Measurements from ENCODE around the gene HMCN1. TPM values are rescaled to one million over a fixed set of nuclear protein-coding genes. Genes with fewer than 3 reads are reported as not detected.

Gene HMCN1
- total and polyA plus RNA-seq, 4 donors, result 10.6 to 20.0 (median 16.8) TPM

DNA sequence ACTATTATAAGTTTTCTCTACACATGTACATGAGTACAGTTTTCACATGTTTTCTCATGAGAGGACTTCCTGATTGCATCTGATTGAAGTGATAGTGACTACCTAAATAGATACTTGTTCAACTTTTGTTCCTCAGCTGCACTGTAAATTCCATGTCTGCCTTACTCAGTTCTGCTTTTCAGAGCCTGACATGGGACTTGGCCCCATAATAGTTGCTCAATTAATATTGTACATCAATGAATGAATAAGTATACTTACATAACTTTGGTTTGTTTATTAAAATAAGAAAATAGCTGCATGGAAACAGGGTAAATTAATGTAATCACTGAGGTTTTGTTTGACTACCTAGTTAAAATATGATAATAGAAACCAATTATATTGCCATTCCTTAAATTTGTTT, 78.7 kb downstream of the HMCN1 start:
- Histone ChIP-seq H3K27me3 (ENCODE audit: control insufficient read depth, insufficient read depth, low read length) (no peaks in the 10 kb centered on the region), H3K27ac (ENCODE audit: low read depth, low read length) (no peak overlapping the region), H3K9me3 (ENCODE audit: control insufficient read depth, insufficient read depth, low read length) (no peaks in the 10 kb centered on the region), H3K4me3 (ENCODE audit: low read depth, low read length) (no peak overlapping the region), H3K36me3 (ENCODE audit: control insufficient read depth, insufficient read depth, low read length) (no peaks in the 10 kb centered on the region), H3K4me1 (ENCODE audit: control insufficient read depth, insufficient read depth, low read length) (no peaks in the 10 kb centered on the region)
- no peak for DNase-seq (ENCODE audit: low read depth in 4 of 6, low spot score in 6 of 6)

DNA sequence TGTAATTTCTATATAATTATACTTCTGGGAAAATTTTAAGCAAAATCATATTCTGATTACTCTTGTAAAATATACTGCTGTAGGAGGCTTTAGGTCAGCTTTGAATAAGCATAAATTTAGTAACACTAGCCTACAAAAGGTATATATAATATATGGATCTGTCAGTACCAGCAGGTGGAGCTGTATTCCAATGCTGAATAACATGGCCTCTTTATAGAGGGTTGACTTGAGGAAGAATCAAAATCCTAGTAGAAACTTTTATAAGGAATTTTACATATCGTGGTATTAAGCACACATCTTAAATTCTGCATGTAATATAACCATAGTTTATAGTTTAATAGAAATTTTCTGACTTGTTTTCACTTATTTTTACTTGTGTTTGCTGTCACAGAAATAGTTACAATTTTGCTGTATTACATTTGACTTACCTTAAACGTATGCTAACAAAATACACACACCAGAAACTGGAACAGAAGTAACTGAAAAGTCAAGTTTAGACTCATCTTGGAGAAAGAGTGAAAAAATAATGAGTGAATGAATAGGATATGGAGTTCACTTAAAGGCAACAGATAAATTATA, 79.3 kb downstream of the HMCN1 start:
- no CpG with 5 or more reads among the region's 2 CpGs for WGBS (ENCODE audit: insufficient coverage)

DNA sequence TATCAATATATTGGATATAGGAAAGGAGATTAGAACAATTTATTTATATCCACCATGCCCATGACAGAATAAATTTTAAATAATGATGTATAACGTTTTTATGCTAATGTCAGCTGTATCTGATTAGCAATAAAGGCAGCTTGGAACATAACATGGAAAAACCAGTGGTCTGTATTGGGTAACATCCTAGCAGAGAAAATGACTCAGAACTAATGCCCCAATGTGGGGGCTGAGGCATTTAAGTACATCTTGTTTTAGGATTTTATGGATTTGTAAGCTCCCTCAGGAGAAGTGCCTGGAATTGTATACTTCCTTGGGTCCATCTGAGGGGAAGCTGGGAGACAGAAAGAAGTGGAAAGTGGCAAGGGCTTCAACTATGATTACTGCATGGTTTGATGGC, 82.3 kb downstream of the HMCN1 start:
- no CpG with 5 or more reads among the region's 1 CpG for WGBS (ENCODE audit: insufficient coverage)
- Histone ChIP-seq H3K4me1 (ENCODE audit: control insufficient read depth, insufficient read depth, low read length) (no peaks in the 10 kb centered on the region), H3K9me3 (ENCODE audit: control insufficient read depth, insufficient read depth, low read length) (no peaks in the 10 kb centered on the region), H3K27ac (ENCODE audit: low read depth, low read length) (no peak overlapping the region), H3K27me3 (ENCODE audit: control insufficient read depth, insufficient read depth, low read length) (no peaks in the 10 kb centered on the region), H3K4me3 (ENCODE audit: low read depth, low read length) (no peak overlapping the region), H3K36me3 (ENCODE audit: control insufficient read depth, insufficient read depth, low read length) (no peaks in the 10 kb centered on the region)
- DNase-seq (ENCODE audit: low read depth in 4 of 6, low spot score in 6 of 6), result no peak

More for the DNA sequence above, 79.3 kb downstream of the HMCN1 start:
- no peaks in the 10 kb centered on the region for H3K27me3 ChIP-seq (ENCODE audit: control insufficient read depth, insufficient read depth, low read length)
- no peak overlapping the region for H3K4me3 ChIP-seq (ENCODE audit: low read depth, low read length)
- H3K36me3 ChIP-seq (ENCODE audit: control insufficient read depth, insufficient read depth, low read length), result no peaks in the 10 kb centered on the region
- peak in 3 of 6 donors; percentile 7 to 74 (median 66) for DNase-seq (ENCODE audit: low read depth in 4 of 6, low spot score in 6 of 6)
- no peaks in the 10 kb centered on the region for H3K4me1 ChIP-seq (ENCODE audit: control insufficient read depth, insufficient read depth, low read length)
- no peak overlapping the region for H3K27ac ChIP-seq (ENCODE audit: low read depth, low read length)
- no peaks in the 10 kb centered on the region for H3K9me3 ChIP-seq (ENCODE audit: control insufficient read depth, insufficient read depth, low read length)

DNA sequence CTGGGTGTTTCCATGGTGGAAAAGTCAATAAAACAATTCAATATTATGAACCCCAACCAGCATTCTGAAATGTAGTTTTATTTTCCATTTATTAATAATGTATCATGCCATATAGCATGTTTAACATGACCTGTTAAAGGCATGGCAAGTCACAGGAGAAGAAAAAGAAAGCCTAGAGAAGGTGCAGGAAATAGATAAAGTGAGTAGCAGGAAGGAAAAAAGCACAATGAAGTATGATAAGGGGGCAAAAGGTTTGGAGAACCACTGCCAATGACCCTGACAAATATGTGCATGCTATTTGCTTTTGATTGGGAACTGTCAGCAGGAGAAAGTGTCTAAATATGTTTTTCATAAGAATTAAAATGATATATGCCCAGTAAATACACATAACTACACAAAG, 85.6 kb downstream of the HMCN1 start:
- H3K9me3 ChIP-seq (ENCODE audit: control insufficient read depth, insufficient read depth, low read length), result no peaks in the 10 kb centered on the region
- no peak overlapping the region for H3K4me3 ChIP-seq (ENCODE audit: low read depth, low read length)

DNA sequence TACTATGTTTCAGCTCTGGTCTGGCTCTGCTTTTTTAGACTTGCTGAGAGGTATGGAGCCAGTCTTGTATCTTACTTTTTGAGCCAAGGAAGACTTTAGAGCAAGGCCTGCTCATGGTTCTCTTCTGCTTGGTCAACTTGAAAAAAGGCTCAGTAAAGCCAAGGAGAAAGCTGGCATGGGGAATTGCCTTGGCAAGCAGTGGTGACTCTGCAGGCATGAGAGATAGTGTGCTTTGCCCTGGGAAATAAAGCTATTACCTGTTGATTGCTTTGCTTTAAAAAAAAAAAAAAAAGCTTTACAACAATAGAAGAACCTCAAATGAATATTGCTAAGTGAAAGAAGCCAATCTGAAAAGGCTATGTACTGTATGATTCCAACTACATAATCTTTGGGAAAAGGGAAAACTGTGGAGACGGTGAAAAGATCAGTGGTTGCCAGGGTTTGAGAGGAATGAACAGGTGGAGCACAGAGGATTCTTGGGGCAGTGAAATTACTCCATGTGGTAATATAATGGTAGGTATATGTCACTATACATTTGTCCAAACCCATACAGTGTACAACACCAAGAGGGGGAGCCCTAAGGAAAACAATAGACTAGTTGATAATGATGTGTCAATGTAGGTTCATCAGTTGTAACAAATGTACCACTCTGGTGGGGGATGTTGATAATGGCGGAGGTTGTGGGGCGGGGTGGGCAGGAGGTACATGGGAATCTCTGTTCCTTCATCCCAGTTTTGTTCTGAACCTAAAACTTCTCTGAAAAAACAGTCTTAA, 87.6 kb downstream of the HMCN1 start:
- DNase-seq (ENCODE audit: low read depth in 4 of 6, low spot score in 6 of 6), result no peak
- no CpG with 5 or more reads among the region's 3 CpGs for WGBS (ENCODE audit: insufficient coverage)
- no peaks in the 10 kb centered on the region for H3K4me1 ChIP-seq (ENCODE audit: control insufficient read depth, insufficient read depth, low read length)
- no peaks in the 10 kb centered on the region for H3K9me3 ChIP-seq (ENCODE audit: control insufficient read depth, insufficient read depth, low read length)
- no peaks in the 10 kb centered on the region for H3K27me3 ChIP-seq (ENCODE audit: control insufficient read depth, insufficient read depth, low read length)
- H3K4me3 ChIP-seq (ENCODE audit: low read depth, low read length), result no peak overlapping the region
- no peak overlapping the region for H3K27ac ChIP-seq (ENCODE audit: low read depth, low read length)
- H3K36me3 ChIP-seq (ENCODE audit: control insufficient read depth, insufficient read depth, low read length), result no peaks in the 10 kb centered on the region

More for the DNA sequence above, 85.6 kb downstream of the HMCN1 start:
- no peaks in the 10 kb centered on the region for H3K27me3 ChIP-seq (ENCODE audit: control insufficient read depth, insufficient read depth, low read length)
- no peaks in the 10 kb centered on the region for H3K36me3 ChIP-seq (ENCODE audit: control insufficient read depth, insufficient read depth, low read length)
- no peaks in the 10 kb centered on the region for H3K4me1 ChIP-seq (ENCODE audit: control insufficient read depth, insufficient read depth, low read length)
- DNase-seq (ENCODE audit: low read depth in 4 of 6, low spot score in 6 of 6), result no peak
- H3K27ac ChIP-seq (ENCODE audit: low read depth, low read length), result no peak overlapping the region

DNA sequence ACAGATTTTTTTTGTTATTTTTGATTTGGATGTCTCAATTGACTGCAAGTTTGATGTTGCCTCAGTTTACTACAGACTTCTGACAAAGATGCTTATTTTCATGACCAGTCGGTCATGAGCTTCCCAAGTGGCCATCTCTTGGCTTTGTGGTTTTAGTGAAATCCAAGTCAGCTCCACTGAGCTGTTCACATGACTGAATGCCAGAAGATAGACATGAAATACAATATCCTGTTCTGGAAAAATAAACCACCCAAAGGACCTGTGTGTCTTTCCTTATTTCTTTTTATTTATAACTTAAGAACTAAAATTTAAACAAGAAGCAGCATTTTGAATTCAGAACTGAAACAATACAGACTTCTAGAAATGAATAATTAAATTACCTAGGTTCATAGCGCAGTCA, 89.3 kb downstream of the HMCN1 start:
- Histone ChIP-seq H3K4me1 (ENCODE audit: control insufficient read depth, insufficient read depth, low read length) (no peaks in the 10 kb centered on the region), H3K27ac (ENCODE audit: low read depth, low read length) (no peak overlapping the region), H3K4me3 (ENCODE audit: low read depth, low read length) (no peak overlapping the region), H3K36me3 (ENCODE audit: control insufficient read depth, insufficient read depth, low read length) (no peaks in the 10 kb centered on the region), H3K9me3 (ENCODE audit: control insufficient read depth, insufficient read depth, low read length) (no peaks in the 10 kb centered on the region), H3K27me3 (ENCODE audit: control insufficient read depth, insufficient read depth, low read length) (no peaks in the 10 kb centered on the region)
- WGBS (ENCODE audit: insufficient coverage), result 75% methylated on average over 1 of the region's 2 CpGs
- DNase-seq (ENCODE audit: low read depth in 4 of 6, low spot score in 6 of 6), result no peak

DNA sequence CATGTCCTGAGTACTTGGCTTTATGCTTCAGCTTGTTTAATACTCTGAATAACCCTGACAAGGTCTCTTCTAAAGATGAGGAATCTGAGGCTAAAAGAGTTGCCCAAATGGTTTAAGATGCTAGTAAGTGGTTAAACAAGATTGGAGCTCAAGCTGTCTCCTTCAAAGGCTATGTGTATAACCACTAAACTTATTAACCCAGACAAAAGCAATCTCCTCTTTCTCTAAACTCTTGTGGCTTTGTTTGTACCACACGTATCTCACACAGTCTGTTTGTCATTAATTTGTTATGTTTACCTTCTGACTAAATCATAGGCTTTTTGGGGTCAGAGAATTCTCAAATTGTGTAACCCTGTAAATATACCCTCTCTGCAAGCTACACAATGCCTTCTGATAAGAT, 89.9 kb downstream of the HMCN1 start:
- Histone ChIP-seq H3K9me3 (ENCODE audit: control insufficient read depth, insufficient read depth, low read length) (no peaks in the 10 kb centered on the region), H3K27ac (ENCODE audit: low read depth, low read length) (no peak overlapping the region), H3K27me3 (ENCODE audit: control insufficient read depth, insufficient read depth, low read length) (no peaks in the 10 kb centered on the region), H3K4me1 (ENCODE audit: control insufficient read depth, insufficient read depth, low read length) (no peaks in the 10 kb centered on the region), H3K36me3 (ENCODE audit: control insufficient read depth, insufficient read depth, low read length) (no peaks in the 10 kb centered on the region), H3K4me3 (ENCODE audit: low read depth, low read length) (no peak overlapping the region)
- DNase-seq (ENCODE audit: low read depth in 4 of 6, low spot score in 6 of 6), result no peak
- no CpG with 5 or more reads among the region's 1 CpG for WGBS (ENCODE audit: insufficient coverage)

DNA sequence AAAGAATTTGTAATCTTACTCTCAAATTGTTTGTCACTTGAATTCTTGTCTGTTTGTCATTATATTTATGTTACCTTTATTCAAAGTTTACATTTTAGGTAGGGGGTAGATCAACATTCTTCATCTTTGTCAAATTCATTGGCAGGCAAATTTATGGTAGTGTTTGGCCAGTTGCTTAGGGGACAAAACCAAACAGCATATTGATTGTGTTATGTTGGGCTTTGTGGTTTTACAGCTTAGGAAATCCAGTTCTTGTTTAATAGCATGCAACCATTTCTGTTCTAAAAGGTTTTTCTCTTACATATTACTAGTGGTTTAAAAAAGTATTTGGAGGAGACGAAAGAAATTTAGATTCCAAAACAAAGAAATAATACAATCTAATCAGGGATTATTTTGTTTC, 91.4 kb downstream of the HMCN1 start:
- Histone ChIP-seq H3K27ac (ENCODE audit: low read depth, low read length) (no peak overlapping the region), H3K4me1 (ENCODE audit: control insufficient read depth, insufficient read depth, low read length) (no peaks in the 10 kb centered on the region), H3K36me3 (ENCODE audit: control insufficient read depth, insufficient read depth, low read length) (no peaks in the 10 kb centered on the region), H3K4me3 (ENCODE audit: low read depth, low read length) (no peak overlapping the region), H3K27me3 (ENCODE audit: control insufficient read depth, insufficient read depth, low read length) (no peaks in the 10 kb centered on the region), H3K9me3 (ENCODE audit: control insufficient read depth, insufficient read depth, low read length) (no peaks in the 10 kb centered on the region)
- WGBS (ENCODE audit: insufficient coverage), result no CpG with 5 or more reads among the region's 1 CpG
- DNase-seq (ENCODE audit: low read depth in 4 of 6, low spot score in 6 of 6), result no peak

DNA sequence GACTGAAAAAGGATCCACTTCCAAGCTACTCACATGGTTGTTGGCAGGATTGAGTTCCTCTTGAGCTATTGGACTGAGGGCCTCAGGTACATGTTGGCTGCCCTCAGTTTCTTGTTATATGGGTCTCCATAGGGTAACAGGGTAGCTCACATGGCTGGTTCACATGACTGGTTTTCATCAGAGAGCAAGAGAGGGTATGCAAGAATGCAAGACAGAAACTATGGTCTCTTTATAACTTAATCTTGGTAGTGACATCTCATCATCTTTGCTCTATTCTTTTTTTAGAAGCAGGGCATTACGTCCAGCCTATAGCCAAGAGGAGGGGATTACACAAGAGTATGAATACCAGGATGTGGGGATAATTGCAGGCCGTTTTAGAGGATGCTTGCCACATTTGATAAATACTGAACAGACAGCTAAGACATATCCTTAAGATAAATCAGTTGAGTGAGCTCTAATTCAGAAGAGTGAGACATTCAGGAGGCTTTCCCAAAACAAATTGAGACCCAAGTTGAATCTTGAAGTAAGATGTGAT, 100.2 kb downstream of the HMCN1 start:
- Histone ChIP-seq H3K27ac (ENCODE audit: low read depth, low read length) (no peak overlapping the region), H3K4me3 (ENCODE audit: low read depth, low read length) (no peak overlapping the region), H3K9me3 (ENCODE audit: control insufficient read depth, insufficient read depth, low read length) (no peaks in the 10 kb centered on the region), H3K36me3 (ENCODE audit: control insufficient read depth, insufficient read depth, low read length) (no peaks in the 10 kb centered on the region), H3K4me1 (ENCODE audit: control insufficient read depth, insufficient read depth, low read length) (no peaks in the 10 kb centered on the region), H3K27me3 (ENCODE audit: control insufficient read depth, insufficient read depth, low read length) (no peaks in the 10 kb centered on the region)
- WGBS (ENCODE audit: insufficient coverage), result no CpG with 5 or more reads among the region's 2 CpGs
- no peak for DNase-seq (ENCODE audit: low read depth in 4 of 6, low spot score in 6 of 6)

DNA sequence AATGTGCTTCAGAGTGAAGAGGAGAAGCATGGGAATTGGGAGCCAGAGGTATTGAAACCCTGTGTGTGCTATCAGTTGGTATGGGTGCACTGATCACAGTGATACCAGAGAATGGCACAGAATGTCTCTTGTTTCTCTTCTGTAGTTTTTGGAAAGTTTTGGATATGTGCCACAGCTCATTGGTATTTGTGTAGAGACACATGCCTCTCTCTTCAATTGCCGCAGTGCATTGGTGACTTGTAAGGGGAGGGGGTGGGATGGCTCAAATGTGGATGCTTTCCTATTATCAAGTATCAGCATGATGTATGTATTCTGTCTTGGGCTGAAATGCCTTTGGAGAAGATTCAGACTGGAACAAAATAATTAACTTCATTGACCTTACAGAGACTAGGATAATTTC, 101.0 kb downstream of the HMCN1 start:
- no peak for DNase-seq (ENCODE audit: low read depth in 4 of 6, low spot score in 6 of 6)
- no peaks in the 10 kb centered on the region for H3K27me3 ChIP-seq (ENCODE audit: control insufficient read depth, insufficient read depth, low read length)
- no peaks in the 10 kb centered on the region for H3K4me1 ChIP-seq (ENCODE audit: control insufficient read depth, insufficient read depth, low read length)

More for the DNA sequence above, 101.0 kb downstream of the HMCN1 start:
- Histone ChIP-seq H3K4me3 (ENCODE audit: low read depth, low read length) (no peak overlapping the region), H3K36me3 (ENCODE audit: control insufficient read depth, insufficient read depth, low read length) (no peaks in the 10 kb centered on the region), H3K27ac (ENCODE audit: low read depth, low read length) (no peak overlapping the region), H3K9me3 (ENCODE audit: control insufficient read depth, insufficient read depth, low read length) (no peaks in the 10 kb centered on the region)
- WGBS (ENCODE audit: insufficient coverage), result no CpG with 5 or more reads among the region's 1 CpG

Measured in spinal cord (tissue), 10 donors.